Progenitor cell of endocrine pancreas (in vitro differentiated cells): ENCODE data around the gene ARL4C. TPM values are rescaled to one million over a fixed set of nuclear protein-coding genes. Genes with fewer than 3 reads are reported as not detected.

Experiments
- DNase-seq: peaks from one replicate; pipeline ENCODE4 v3.0.0; 2021; ENCODE audit warnings: low spot score; ENCODE audit not compliant: unreplicated experiment
- H3K27ac Mint-ChIP-seq: 2 replicates; pipeline ENCODE4 v1.8.0; 2021; ENCODE audit warnings: mild to moderate bottlenecking, moderate library complexity, mixed read lengths
- H3K27me3 Mint-ChIP-seq: 2 replicates; pipeline ENCODE4 v1.8.0; 2021; ENCODE audit warnings: mixed read lengths
- H3K36me3 Mint-ChIP-seq: 2 replicates; pipeline ENCODE4 v1.8.0; 2022; ENCODE audit warnings: mixed read lengths; ENCODE audit not compliant: insufficient read depth
- H3K4me1 Mint-ChIP-seq: 2 replicates; pipeline ENCODE4 v1.8.0; 2021; ENCODE audit warnings: low read depth, mixed read lengths
- H3K4me3 Mint-ChIP-seq: 2 replicates; pipeline ENCODE4 v1.8.0; 2021; ENCODE audit warnings: low read depth, mild to moderate bottlenecking, moderate library complexity, mixed read lengths
- H3K9me3 Mint-ChIP-seq: 2 replicates; pipeline ENCODE4 v1.8.0; 2021; ENCODE audit warnings: low read depth, mixed read lengths
- CTCF ChIP-seq: fragments of 200-600 bp; sonication (generic); IDR thresholded peaks from one replicate; pipeline ENCODE4 v1.5.0; 2021; ENCODE audit warnings: antibody characterized with exemption, mild to moderate bottlenecking; ENCODE audit not compliant: unreplicated experiment
- total RNA-seq: library from RNA; stranded (reverse); gene quantifications from 2 replicates; pipeline ENCODE4 v1.2.1, GENCODE V29; 2021

Gene ARL4C
- total RNA-seq, 1 donor from 2014 or later, result 39.9 TPM

GRCh38 chr2:234493796-234494195 lies 3.1 kb downstream of the ARL4C start:
- Mint-ChIP-seq H3K36me3 (peaks cover 12% of the 10 kb centered on the region), H3K9me3 (no peaks in the 10 kb centered on the region), H3K27ac (no peak overlapping the region), H3K4me3 (peak overlapping the region; percentile 96), H3K4me1 (peaks cover 17% of the 10 kb centered on the region), H3K27me3 (peaks cover 6% of the 10 kb centered on the region)
- TF ChIP-seq CTCF, result no peak
- no peak for DNase-seq

- H3K36me3 Mint-ChIP-seq, result peaks cover 15% of the 10 kb centered on the region
- peak overlapping the region; percentile 96 for H3K4me3 Mint-ChIP-seq
- H3K27ac Mint-ChIP-seq, result peak overlapping the region; percentile 73
- H3K9me3 Mint-ChIP-seq, result no peaks in the 10 kb centered on the region
- peaks cover 1% of the 10 kb centered on the region for H3K27me3 Mint-ChIP-seq
- no peak for DNase-seq
- peaks cover 17% of the 10 kb centered on the region for H3K4me1 Mint-ChIP-seq
- TF ChIP-seq CTCF, result no peak
Measured at GRCh38 chr2:234492717-234493485, 4.0 kb downstream of the ARL4C start.

- Mint-ChIP-seq H3K36me3 (peaks cover 18% of the 10 kb centered on the region), H3K4me1 (peaks cover 17% of the 10 kb centered on the region), H3K27ac (no peak overlapping the region), H3K9me3 (no peaks in the 10 kb centered on the region), H3K27me3 (no peaks in the 10 kb centered on the region), H3K4me3 (no peak overlapping the region)
- DNase-seq, result no peak
- TF ChIP-seq CTCF, result no peak
Measured at GRCh38 chr2:234491897-234492296, 5.0 kb downstream of the ARL4C start.

DNA sequence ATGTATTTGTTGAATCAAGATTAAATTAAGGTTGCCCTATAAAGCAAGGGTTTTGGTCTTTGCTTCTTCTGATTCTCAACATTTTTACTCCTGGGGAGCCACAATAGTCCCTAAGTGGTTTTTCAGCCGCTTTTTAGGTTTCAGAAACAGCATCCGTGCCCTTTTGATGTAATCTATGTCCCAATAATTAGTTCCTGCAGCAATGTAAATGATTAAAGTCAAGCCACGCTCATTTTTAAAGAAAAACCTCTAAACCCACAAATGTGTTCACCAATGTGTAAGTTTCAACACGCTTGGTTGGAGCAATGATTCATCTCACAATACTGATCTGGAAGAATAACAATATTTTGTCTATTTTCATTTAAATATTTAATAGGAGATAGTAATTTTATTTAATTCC lies 5.6 kb downstream of the ARL4C start:
- Mint-ChIP-seq H3K27me3 (no peaks in the 10 kb centered on the region), H3K4me3 (no peak overlapping the region), H3K36me3 (peaks cover 18% of the 10 kb centered on the region), H3K4me1 (peaks cover 17% of the 10 kb centered on the region), H3K27ac (no peak overlapping the region), H3K9me3 (no peaks in the 10 kb centered on the region)
- TF ChIP-seq CTCF, result no peak
- DNase-seq, result no peak

DNA sequence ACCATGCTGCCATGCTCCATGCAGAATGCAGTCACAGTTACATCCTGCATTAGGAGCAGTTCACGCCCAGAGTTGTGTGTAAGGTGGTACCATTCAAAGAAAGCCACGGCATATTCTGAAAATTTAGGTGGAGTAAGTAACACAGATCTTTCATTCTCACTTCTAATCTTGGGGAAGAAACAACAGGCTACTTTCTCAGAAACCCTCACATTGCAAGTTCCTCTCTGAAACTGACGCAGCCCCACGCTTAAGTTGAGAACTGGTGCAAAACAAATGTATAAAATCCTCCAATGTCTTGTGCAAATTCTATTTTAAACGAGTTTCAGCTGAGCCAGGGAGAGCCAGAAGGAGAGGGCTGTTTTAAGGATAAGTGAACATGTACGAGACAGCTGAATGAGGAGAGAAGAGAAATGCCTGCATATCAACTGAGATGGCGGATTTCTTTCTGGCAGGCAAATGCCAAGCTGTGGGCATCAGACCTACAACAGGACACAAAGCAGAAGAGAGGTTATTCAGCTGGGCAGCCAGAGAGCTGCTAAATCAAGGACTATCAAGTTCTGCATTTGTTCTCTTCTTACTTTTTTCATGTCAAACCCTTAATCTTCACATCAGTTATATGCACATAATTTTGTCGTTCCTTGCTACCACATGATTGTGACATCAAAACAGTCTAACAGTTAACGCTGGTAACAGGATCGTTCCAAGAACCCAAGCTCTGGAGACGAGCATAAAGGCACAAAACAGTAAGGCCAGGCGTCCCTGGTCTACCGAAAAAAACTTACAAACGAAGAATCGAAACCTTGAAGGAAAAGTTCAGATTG lies 6.4 kb downstream of the ARL4C start:
- H3K4me3 Mint-ChIP-seq, result no peak overlapping the region
- H3K9me3 Mint-ChIP-seq, result no peaks in the 10 kb centered on the region
- peaks cover 18% of the 10 kb centered on the region for H3K36me3 Mint-ChIP-seq
- peaks cover 16% of the 10 kb centered on the region for H3K4me1 Mint-ChIP-seq
- no peak for TF ChIP-seq CTCF
- no peaks in the 10 kb centered on the region for H3K27me3 Mint-ChIP-seq
- H3K27ac Mint-ChIP-seq, result peak overlapping the region; percentile 65
- DNase-seq, result no peak
